ENCODE data around the gene ARAP2. TPM values are rescaled to one million over a fixed set of nuclear protein-coding genes. Genes with fewer than 3 reads are reported as not detected.

The ARAP2 gene
- total RNA-seq, 1 experiment from 2014 or later = 13.6 TPM

- POLR2A ChIA-PET = no interaction called here
These were observed 133.1 kb downstream of the ARAP2 start for GRCh38 chr4:36111172-36111571.

More at GRCh38 chr4:36111172-36111571, 133.1 kb downstream of the ARAP2 start:
- Histone ChIP-seq H3K4me2 (ENCODE audit: low read length) (no peak overlapping the region), H3K4me3 (replicated peaks in 1 of 2; ENCODE audit: low read depth in 1 of 2, low read length in 2 of 2) (no peak overlapping the region), H3K79me2 (ENCODE audit: insufficient read depth, low read length) (no peaks in the 10 kb centered on the region), H3K27ac (ENCODE audit: low read depth, low read length) (no peak overlapping the region), H3K36me3 (ENCODE audit: control insufficient read depth in 1 of 2, insufficient read depth in 2 of 2, low read length in 2 of 2) (no peaks in the 10 kb centered on the region), H3K27me3 (ENCODE audit: insufficient read depth, low read length) (no peaks in the 10 kb centered on the region), H3K9ac (ENCODE audit: low read length) (no peak overlapping the region), H3K4me1 (ENCODE audit: control insufficient read depth in 1 of 2, insufficient read depth in 2 of 2, low read length in 2 of 2) (no peaks in the 10 kb centered on the region), H2AFZ (ENCODE audit: low read depth, low read length, poor library complexity, severe bottlenecking) (no peak overlapping the region), H4K20me1 (ENCODE audit: insufficient read depth) (no peaks in the 10 kb centered on the region), H3K9me3 (ENCODE audit: control insufficient read depth in 1 of 2, insufficient read depth in 1 of 2, low read depth in 1 of 2, low read length in 2 of 2) (no peaks in the 10 kb centered on the region), H3K9me2 (ENCODE audit: insufficient read depth) (no peaks in the 10 kb centered on the region)
- TF ChIP-seq ELF1 (IDR thresholded peaks at IDR 0.05; ENCODE audit: borderline replicate concordance, low read depth) (no peak), CBX3 (IDR thresholded peaks at IDR 0.05; ENCODE audit: low read depth) (no peak), EZH2phosphoT487 (IDR thresholded peaks at IDR 0.05; ENCODE audit: borderline replicate concordance) (no peak), JUND (IDR thresholded peaks at IDR 0.05) (no peak), CTCF (IDR thresholded peaks at IDR 0.05 in 2 of 3, conservative IDR thresholded peaks at IDR 0.05 in 1 of 3; ENCODE audit: borderline replicate concordance in 1 of 3, insufficient read depth in 1 of 3, low read depth in 2 of 3, low read length in 2 of 3) (no peak), CEBPB (IDR thresholded peaks at IDR 0.05; ENCODE audit: low read depth) (no peak), TCF7L2 (IDR thresholded peaks at IDR 0.05; ENCODE audit: borderline replicate concordance, extremely low read depth, insufficient read depth, insufficient read length) (no peak), SRF (IDR thresholded peaks at IDR 0.05; ENCODE audit: low read depth) (no peak), SIN3A (IDR thresholded peaks at IDR 0.05; ENCODE audit: low read depth) (no peak), ZFX (IDR thresholded peaks at IDR 0.05) (no peak), SP1 (IDR thresholded peaks at IDR 0.05; ENCODE audit: low read depth) (no peak)
- DNase-seq (ENCODE audit: low read depth, low spot score) (no peak), ATAC-seq (no peak)
- no TSS peak for BruUV-seq (replicated peaks)
- RAD21 ChIA-PET (ENCODE audit: low non-redundant PET in 1 of 2, low total read pairs in 2 of 2, uncharacterized antibody in 2 of 2, unreplicated experiment in 2 of 2) = no interaction called here
- intact Hi-C loops (cut with micrococcal nuclease) = no loop called here
- CTCF ChIA-PET = no interaction called here

Data from HCT116 (cell line).